K562 (cell line): ENCODE results near the gene ETFBKMT. TPM values are rescaled to one million over a fixed set of nuclear protein-coding genes. Genes with fewer than 3 reads are reported as not detected.

Source experiments
- ARID1B ChIP-seq: fragments of 450-650 bp; IDR thresholded peaks from 2 replicates; pipeline ENCODE4 v1.6.1; 2016; ENCODE audit warnings: antibody characterized with exemption, mild to moderate bottlenecking, inconsistent platforms
- DIDO1 ChIP-seq: fragments of 450-650 bp; IDR thresholded peaks from 2 replicates; pipeline ENCODE4 v1.6.1; 2016; ENCODE audit warnings: low read depth, missing biosample characterization, missing genetic modification characterization
- DPF2 ChIP-seq: fragments of 450-650 bp; IDR thresholded peaks from 2 replicates; pipeline ENCODE4 v1.6.1; 2016
- KLF13 ChIP-seq: fragments of 450-650 bp; IDR thresholded peaks from 2 replicates; pipeline ENCODE4 v1.6.1; 2016; ENCODE audit warnings: missing genetic modification characterization, low read depth, mild to moderate bottlenecking, missing compliant biosample characterization, moderate library complexity, borderline replicate concordance
- MEF2A ChIP-seq: IDR thresholded peaks from 2 replicates; pipeline ENCODE4 v1.6.1; 2011; ENCODE audit warnings: low read depth, mild to moderate bottlenecking, low read length, moderate library complexity; ENCODE audit not compliant: control insufficient read depth
- NFE2L1 ChIP-seq: fragments of 450-650 bp; IDR thresholded peaks from 2 replicates; pipeline ENCODE4 v1.6.1; 2016; ENCODE audit warnings: missing genetic modification characterization, low read depth, mild to moderate bottlenecking, missing compliant biosample characterization, moderate library complexity, borderline replicate concordance
- RBM22 ChIP-seq: fragments of 200-400 bp; formaldehyde crosslinking; IDR thresholded peaks from 2 replicates; pipeline ENCODE4 v1.6.1; 2018; ENCODE audit warnings: low read length, low read depth; ENCODE audit not compliant: poor library complexity, severe bottlenecking
- RBM39 ChIP-seq: fragments of 200-400 bp; formaldehyde crosslinking; optimal IDR thresholded peaks from 2 replicates; pipeline ENCODE3; 2018; ENCODE audit warnings: low read depth, low read length
- SIX5 ChIP-seq, 2 experiments: IDR thresholded peaks; 2 replicates each; pipeline ENCODE4 v1.6.1; 2011; ENCODE audit warnings: low read length in 2 of 2, borderline replicate concordance in 1 of 2, low read depth in 1 of 2, mild to moderate bottlenecking in 1 of 2, moderate library complexity in 1 of 2; ENCODE audit not compliant: insufficient read depth in 1 of 2
- SMAD1 ChIP-seq: fragments of 150-350 bp; IDR thresholded peaks from 2 replicates; pipeline ENCODE4 v1.6.1; 2014; ENCODE audit warnings: low read length, low read depth; ENCODE audit not compliant: partially characterized antibody
- TEAD1 ChIP-seq, 2 experiments: fragments of 450-650 bp in 1 of 2; sonication (generic) in 1 of 2; formaldehyde crosslinking; IDR thresholded peaks; 2 replicates each; pipeline versions ENCODE4 v1.4.0 to v1.8.0; 2020 to 2022; ENCODE audit warnings: mild to moderate bottlenecking in 2 of 2, missing genetic modification reagents in 1 of 2
- ZBTB34 ChIP-seq: fragments of 250-450 bp; sonication (Bioruptor Pico); IDR thresholded peaks from 2 replicates; pipeline ENCODE4 v1.8.0; 2021; ENCODE audit warnings: mild to moderate bottlenecking, moderate library complexity
- ZBTB43 ChIP-seq: sonication (generic); formaldehyde crosslinking; IDR thresholded peaks from 2 replicates; pipeline ENCODE4 v1.8.0; 2023; ENCODE audit warnings: mild to moderate bottlenecking, missing genetic modification reagents
- ZBTB49 ChIP-seq: sonication (generic); formaldehyde crosslinking; IDR thresholded peaks from 2 replicates; pipeline ENCODE4 v1.8.0; 2022; ENCODE audit warnings: missing genetic modification reagents, mild to moderate bottlenecking, borderline replicate concordance
- ZNF217 ChIP-seq: sonication (generic); formaldehyde crosslinking; IDR thresholded peaks from 2 replicates; pipeline ENCODE4 v1.8.0; 2022; ENCODE audit warnings: mild to moderate bottlenecking, missing genetic modification reagents
- ZNF263 ChIP-seq: sonication (generic); formaldehyde crosslinking; IDR thresholded peaks from 2 replicates; pipeline ENCODE4 v1.8.0; 2022; ENCODE audit warnings: mild to moderate bottlenecking, missing genetic modification reagents, borderline replicate concordance
- ZNF316 ChIP-seq: fragments of 450-650 bp; IDR thresholded peaks from 2 replicates; pipeline ENCODE4 v1.6.1; 2016
- ZNF695 ChIP-seq: fragments of 450-650 bp; formaldehyde crosslinking; IDR thresholded peaks from 2 replicates; pipeline ENCODE4 v1.4.0; 2020; ENCODE audit warnings: mild to moderate bottlenecking, moderate library complexity
- polyA plus RNA-seq, 8 experiments: library from polyadenylated mRNA; depleted of rRNA in 4 of 8; stranded (reverse) in 5 of 8; unstranded in 3 of 8; fragments of >200 nt; fragmentation: Nextera tagmentation in 2 of 8; fragmentation: Illumina TruSeq in 1 of 8; extraction: Ambion mirVana in 2 of 8; extraction: Trizol in 1 of 8; gene quantifications; 2 replicates each; pipeline versions ENCODE4 v1.2.1 to v1.2.3, GENCODE V29; 2011 to 2014; ENCODE audit warnings: inconsistent platforms in 1 of 8, missing spikeins in 1 of 8
- total RNA-seq, 7 experiments: library from RNA; depleted of rRNA in 6 of 7; stranded (reverse); fragments of >200 nt in 6 of 7; fragmentation: Illumina TruSeq in 2 of 7; extraction: Trizol in 2 of 7; gene quantifications; 2 replicates each; pipeline versions ENCODE4 v1.2.1 to v1.2.3, GENCODE V29; 2011 to 2021; ENCODE audit warnings: low replicate concordance in 1 of 7
- TF ChIP-seq, protein P1 (sequence below): sonication (generic); formaldehyde crosslinking; IDR thresholded peaks from 2 replicates; pipeline ENCODE4 v1.4.0; 2020; ENCODE audit warnings: mild to moderate bottlenecking, missing genetic modification reagents
- TF ChIP-seq, protein P2 (sequence below): fragments of 450-650 bp; IDR thresholded peaks from 2 replicates; pipeline ENCODE4 v1.6.1; 2016; ENCODE audit warnings: missing biosample characterization, missing genetic modification characterization

ETFBKMT gene
- total and polyA plus RNA-seq, 9 of the 15 experiments (the other 6 are each of a cell fraction or from before 2014, with no cell fraction given), result 0.18 to 1.7 (median 0.96) TPM

GRCh38 chr12:31715283-31715825 is 55.9 kb downstream of the ETFBKMT start (continued):
- no peak for TF ChIP-seq ZBTB49
- TF ChIP-seq, protein P1, sequence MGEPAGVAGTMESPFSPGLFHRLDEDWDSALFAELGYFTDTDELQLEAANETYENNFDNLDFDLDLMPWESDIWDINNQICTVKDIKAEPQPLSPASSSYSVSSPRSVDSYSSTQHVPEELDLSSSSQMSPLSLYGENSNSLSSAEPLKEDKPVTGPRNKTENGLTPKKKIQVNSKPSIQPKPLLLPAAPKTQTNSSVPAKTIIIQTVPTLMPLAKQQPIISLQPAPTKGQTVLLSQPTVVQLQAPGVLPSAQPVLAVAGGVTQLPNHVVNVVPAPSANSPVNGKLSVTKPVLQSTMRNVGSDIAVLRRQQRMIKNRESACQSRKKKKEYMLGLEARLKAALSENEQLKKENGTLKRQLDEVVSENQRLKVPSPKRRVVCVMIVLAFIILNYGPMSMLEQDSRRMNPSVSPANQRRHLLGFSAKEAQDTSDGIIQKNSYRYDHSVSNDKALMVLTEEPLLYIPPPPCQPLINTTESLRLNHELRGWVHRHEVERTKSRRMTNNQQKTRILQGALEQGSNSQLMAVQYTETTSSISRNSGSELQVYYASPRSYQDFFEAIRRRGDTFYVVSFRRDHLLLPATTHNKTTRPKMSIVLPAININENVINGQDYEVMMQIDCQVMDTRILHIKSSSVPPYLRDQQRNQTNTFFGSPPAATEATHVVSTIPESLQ (CRISPR knock-in tag), result no peak
- TF ChIP-seq ZBTB34, result no peak
- no peak for TF ChIP-seq ZNF316
- no peak for TF ChIP-seq SIX5 (IDR thresholded peaks at IDR 0.05; ENCODE audit: borderline replicate concordance in 1 of 2, insufficient read depth in 1 of 2, low read depth in 1 of 2, low read length in 2 of 2)
- TF ChIP-seq TEAD1 (CRISPR knock-in tag; IDR thresholded peaks at IDR 0.05), result peak; percentile 57 to 79; a peak in 3 of 4 replicates
- peak; percentile 79 for TF ChIP-seq SMAD1
- TF ChIP-seq NFE2L1 (tag), result no peak
- TF ChIP-seq DIDO1 (tag), result no peak
- TF ChIP-seq MEF2A, result no peak; the same call in 1 of the 2 replicates
- peak; percentile 95 for TF ChIP-seq DPF2
- TF ChIP-seq ZNF217 (CRISPR knock-in tag), result no peak
- TF ChIP-seq ZNF695 (CRISPR knock-in tag), result no peak
- TF ChIP-seq, protein P2, sequence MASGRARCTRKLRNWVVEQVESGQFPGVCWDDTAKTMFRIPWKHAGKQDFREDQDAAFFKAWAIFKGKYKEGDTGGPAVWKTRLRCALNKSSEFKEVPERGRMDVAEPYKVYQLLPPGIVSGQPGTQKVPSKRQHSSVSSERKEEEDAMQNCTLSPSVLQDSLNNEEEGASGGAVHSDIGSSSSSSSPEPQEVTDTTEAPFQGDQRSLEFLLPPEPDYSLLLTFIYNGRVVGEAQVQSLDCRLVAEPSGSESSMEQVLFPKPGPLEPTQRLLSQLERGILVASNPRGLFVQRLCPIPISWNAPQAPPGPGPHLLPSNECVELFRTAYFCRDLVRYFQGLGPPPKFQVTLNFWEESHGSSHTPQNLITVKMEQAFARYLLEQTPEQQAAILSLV (tag), result no peak
- TF ChIP-seq RBM39, result no peak
- no peak for TF ChIP-seq ZNF263 (CRISPR knock-in tag)
- no peak for TF ChIP-seq KLF13 (tag)
- TF ChIP-seq RBM22, result no peak
- TF ChIP-seq ARID1B, result peak; percentile 95
- no peak for TF ChIP-seq ZBTB43 (CRISPR knock-in tag)
